Sigmoid colon (tissue), 7 donors: ENCODE measurements around the gene TERB1. TPM values are rescaled to one million over a fixed set of nuclear protein-coding genes. Genes with fewer than 3 reads are reported as not detected.

ENCODE experiments used
- DNase-seq: peaks from one replicate; pipeline ENCODE4 v3.0.0-alpha.2; 2019
- H3K27ac ChIP-seq, 4 donors: fragments of 200-600 bp; sonication (generic); one replicate each; pipeline ENCODE4 v1.5.1; 2016 to 2019; ENCODE audit warnings: mild to moderate bottlenecking in 1 of 4
- H3K27me3 ChIP-seq, 3 donors: fragments of 200-600 bp; sonication (generic); one replicate each; pipeline ENCODE4 v1.5.1; 2019; ENCODE audit warnings: mild to moderate bottlenecking in 1 of 3
- H3K36me3 ChIP-seq, 4 donors: fragments of 200-600 bp; sonication (generic); one replicate each; pipeline ENCODE4 v1.5.1; 2016 to 2019
- H3K4me1 ChIP-seq, 4 donors: fragments of 200-600 bp; sonication (generic); one replicate each; pipeline ENCODE4 v1.5.1; 2017 to 2019
- H3K4me3 ChIP-seq, 4 donors: fragments of 200-600 bp; sonication (generic); one replicate each; pipeline ENCODE4 v1.5.1; 2017 to 2019; ENCODE audit warnings: mild to moderate bottlenecking in 2 of 4, moderate library complexity in 1 of 4
- H3K9me3 ChIP-seq, 4 donors: fragments of 200-600 bp in 3 of 4; sonication (generic) in 3 of 4; one replicate each; pipeline versions ENCODE4 v1.5.1 to v1.6.1; 2013 to 2019
- EP300 ChIP-seq, 4 donors: sonication (generic); formaldehyde crosslinking; IDR thresholded peaks; one replicate each; pipeline ENCODE4 v1.6.1; 2017; ENCODE audit warnings: antibody characterized with exemption in 4 of 4
- POLR2A ChIP-seq, 2 donors: fragments of 450-650 bp; IDR thresholded peaks; one replicate each; pipeline ENCODE4 v1.6.1; 2016; ENCODE audit warnings: antibody characterized with exemption in 2 of 2, mild to moderate bottlenecking in 2 of 2, moderate library complexity in 2 of 2
- POLR2AphosphoS5 ChIP-seq, 4 donors: sonication (generic); formaldehyde crosslinking; IDR thresholded peaks; one replicate each; pipeline ENCODE4 v1.6.1; 2017; ENCODE audit warnings: antibody characterized with exemption in 4 of 4
- WGBS, 2 donors: extraction: QIAGEN DNeasy Blood & Tissue Kit; methylation state at CpG; one replicate each; pipeline ENCODE4 v1.1.7; 2013; 5-methylcytosine and 5-hydroxymethylcytosine counted together
- intact Hi-C: fragments of 100-400 bp; cut with DNase I; formaldehyde crosslinking; loops from one replicate; pipeline ENCODE4 v1.15.1; 2023
- polyA plus RNA-seq, 3 donors: library from polyadenylated mRNA; stranded (reverse); fragments of 200-250 nt; gene quantifications; one replicate each; pipeline ENCODE4 v1.2.3, GENCODE V29; 2013
- total RNA-seq, 4 donors: library from RNA; depleted of rRNA; stranded (reverse); fragments of >200 nt; gene quantifications; one replicate each; pipeline ENCODE4 v1.1.0, GENCODE V29; 2016
- TF ChIP-seq, protein P1 (sequence below), 4 experiments: fragments of 450-650 bp in 3 of 4; fragments of 200-600 bp in 1 of 4; IDR thresholded peaks; one replicate each; pipeline ENCODE4 v1.5.1; 2016 to 2019; ENCODE audit warnings: antibody characterized with exemption in 4 of 4, mild to moderate bottlenecking in 3 of 4, moderate library complexity in 2 of 4
- donor health status: healthy with polysubstance abuse.
- donor health status: Bipolar disorder and iron deficiency.
- donor health status: healthy.

TERB1 gene
- total and polyA plus RNA-seq, 7 donors: under 0.01 to 0.03 TPM; not detected in 5

DNA sequence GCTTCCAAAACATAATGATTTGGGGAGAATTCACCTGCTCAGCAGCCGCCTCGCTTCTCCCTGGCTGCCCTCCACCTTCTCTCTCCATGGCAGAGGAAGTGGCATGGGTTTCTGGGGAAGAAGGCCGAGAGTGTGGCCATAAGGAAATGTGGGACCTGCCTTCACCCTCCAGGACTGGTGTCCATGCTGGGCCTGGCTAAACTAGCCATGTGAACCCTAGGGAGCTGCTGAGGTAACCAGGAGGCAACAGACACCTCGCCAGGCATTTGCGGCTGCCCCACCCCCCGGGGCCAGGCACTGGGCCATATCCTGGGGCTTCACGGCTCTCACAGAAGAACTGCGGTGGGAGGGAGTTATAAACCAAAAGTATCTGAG is 94.9 kb downstream of the TERB1 start:
- 9 to 60% methylated on average over 8 of the region's 8 CpGs for WGBS, 2 donors
- TF ChIP-seq POLR2AphosphoS5 (IDR thresholded peaks at IDR 0.05) (no peak), EP300 (IDR thresholded peaks at IDR 0.05) (no peak), POLR2A (IDR thresholded peaks at IDR 0.05) (no peak)
- TF ChIP-seq, protein P1, sequence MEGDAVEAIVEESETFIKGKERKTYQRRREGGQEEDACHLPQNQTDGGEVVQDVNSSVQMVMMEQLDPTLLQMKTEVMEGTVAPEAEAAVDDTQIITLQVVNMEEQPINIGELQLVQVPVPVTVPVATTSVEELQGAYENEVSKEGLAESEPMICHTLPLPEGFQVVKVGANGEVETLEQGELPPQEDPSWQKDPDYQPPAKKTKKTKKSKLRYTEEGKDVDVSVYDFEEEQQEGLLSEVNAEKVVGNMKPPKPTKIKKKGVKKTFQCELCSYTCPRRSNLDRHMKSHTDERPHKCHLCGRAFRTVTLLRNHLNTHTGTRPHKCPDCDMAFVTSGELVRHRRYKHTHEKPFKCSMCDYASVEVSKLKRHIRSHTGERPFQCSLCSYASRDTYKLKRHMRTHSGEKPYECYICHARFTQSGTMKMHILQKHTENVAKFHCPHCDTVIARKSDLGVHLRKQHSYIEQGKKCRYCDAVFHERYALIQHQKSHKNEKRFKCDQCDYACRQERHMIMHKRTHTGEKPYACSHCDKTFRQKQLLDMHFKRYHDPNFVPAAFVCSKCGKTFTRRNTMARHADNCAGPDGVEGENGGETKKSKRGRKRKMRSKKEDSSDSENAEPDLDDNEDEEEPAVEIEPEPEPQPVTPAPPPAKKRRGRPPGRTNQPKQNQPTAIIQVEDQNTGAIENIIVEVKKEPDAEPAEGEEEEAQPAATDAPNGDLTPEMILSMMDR (IDR thresholded peaks at IDR 0.05): no peak
- H3K9me3 ChIP-seq: no peaks in the 10 kb centered on the region
- H3K27me3 ChIP-seq: no peaks in the 10 kb centered on the region
- peak; percentile 56 for DNase-seq
- H3K36me3 ChIP-seq: no peaks in the 10 kb centered on the region
- peak overlapping the region; percentile 33 to 71 (median 52) for H3K27ac ChIP-seq
- intact Hi-C loops: no loop called here
- H3K4me3 ChIP-seq: no peak overlapping the region
- H3K4me1 ChIP-seq: peaks cover 0 to 23% (median 21%) of the 10 kb centered on the region in 4 donors

DNA sequence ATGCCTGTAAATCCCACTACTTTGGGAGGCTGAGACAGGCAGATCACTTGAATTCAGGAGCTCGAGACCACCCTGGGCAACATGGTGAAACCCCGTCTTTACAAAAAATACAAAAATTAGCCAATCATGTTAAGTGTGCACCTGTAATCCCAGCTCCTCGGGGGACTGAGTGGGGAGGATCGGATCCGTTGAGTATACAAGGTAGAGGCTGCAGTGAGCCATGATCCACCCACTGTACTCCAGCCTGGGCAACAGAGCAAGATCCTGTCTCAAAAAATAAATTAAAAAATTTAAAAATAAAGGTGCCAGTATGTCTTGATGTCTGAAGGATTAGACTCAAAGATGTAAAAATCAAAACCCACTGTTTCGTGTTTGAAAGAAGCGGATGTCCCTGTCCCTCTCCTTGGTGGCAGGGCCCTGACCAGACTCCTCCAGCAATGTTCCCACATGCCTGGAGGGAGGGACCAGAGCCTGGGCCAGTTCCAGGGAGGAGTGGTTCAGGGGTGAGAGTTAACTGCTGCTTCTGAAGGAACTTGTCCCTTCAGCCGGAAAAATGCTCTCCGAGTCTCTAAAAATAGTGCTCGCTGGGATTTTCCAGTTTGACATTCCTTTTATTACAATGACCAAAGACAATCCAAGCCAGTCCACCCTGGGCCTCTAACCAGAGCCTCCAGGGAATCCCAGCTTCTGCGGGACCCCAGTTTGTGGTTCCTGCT is 95.4 kb downstream of the TERB1 start:
- Histone ChIP-seq H3K27ac (peak overlapping the region; percentile 33 to 71 (median 52)), H3K9me3 (no peaks in the 10 kb centered on the region), H3K27me3 (no peaks in the 10 kb centered on the region), H3K36me3 (no peaks in the 10 kb centered on the region), H3K4me1 (peaks cover 0 to 23% (median 21%) of the 10 kb centered on the region in 4 donors), H3K4me3 (no peak overlapping the region)
- intact Hi-C loops: no loop called here
- TF ChIP-seq EP300 (IDR thresholded peaks at IDR 0.05) (no peak), POLR2AphosphoS5 (IDR thresholded peaks at IDR 0.05) (no peak), POLR2A (IDR thresholded peaks at IDR 0.05) (no peak)
- TF ChIP-seq, protein P1 (IDR thresholded peaks at IDR 0.05): no peak
- DNase-seq: peak; percentile 81
- WGBS, 2 donors: 38 to 76% methylated on average over 11 of the region's 11 CpGs

Other genes starting within 250 kb of the TERB1 start
- 10 to 100 TPM; 24.1 to 53.6 (median 37.3) TPM for gene CKLF, start 249.0 kb downstream of the TERB1 start, total RNA-seq
- 10 to 100 TPM; 40.2 to 57.4 (median 48.6) TPM for gene CKLF, start 249.0 kb downstream of the TERB1 start, polyA plus RNA-seq
- 1 to 10 TPM in 3 of 4 donors, under 1 TPM in 1; 0.71 to 3.0 (median 1.6) TPM for gene CMTM1, start 235.1 kb downstream of the TERB1 start, total RNA-seq
- under 1 TPM in 1 of 3 donors, not detected in 2; 0.85 TPM for gene CMTM1, start 235.1 kb downstream of the TERB1 start, polyA plus RNA-seq
- under 1 TPM in 1 of 4 donors, not detected in 3; 0.33 TPM for gene CMTM2, start 222.1 kb downstream of the TERB1 start, total RNA-seq
- gene CMTM2, start 222.1 kb downstream of the TERB1 start, polyA plus RNA-seq: not detected
- gene CMTM3, start 196.9 kb downstream of the TERB1 start, total RNA-seq: 10 to 100 TPM; 12.5 to 18.8 (median 17.3) TPM
- 10 to 100 TPM in 2 of 3 donors, 1 to 10 TPM in 1; 8.6 to 15.5 (median 10.2) TPM for gene CMTM3, start 196.9 kb downstream of the TERB1 start, polyA plus RNA-seq
- gene CMTM4, start 104.8 kb downstream of the TERB1 start, total RNA-seq: 10 to 100 TPM in 2 of 4 donors, 1 to 10 TPM in 2; 6.1 to 12.5 (median 9.4) TPM
- gene CMTM4, start 104.8 kb downstream of the TERB1 start, polyA plus RNA-seq: 10 to 100 TPM; 27.0 to 65.1 (median 40.2) TPM
- 100 to 1,000 TPM; 164 to 327 (median 261) TPM for gene DYNC1LI2, start 50.0 kb downstream of the TERB1 start, total RNA-seq
- gene DYNC1LI2, start 50.0 kb downstream of the TERB1 start, polyA plus RNA-seq: 10 to 100 TPM; 52.9 to 68.7 (median 60.8) TPM
- gene NAE1, start 29.4 kb upstream of the TERB1 start, total RNA-seq: 10 to 100 TPM; 34.6 to 58.3 (median 46.9) TPM
- gene NAE1, start 29.4 kb upstream of the TERB1 start, polyA plus RNA-seq: 10 to 100 TPM; 34.8 to 48.8 (median 35.9) TPM
- 1 to 10 TPM in 1 of 4 donors, not detected in 3; 1.9 TPM for gene CA7, start 42.8 kb upstream of the TERB1 start, total RNA-seq
- gene CA7, start 42.8 kb upstream of the TERB1 start, polyA plus RNA-seq: 100 to 1,000 TPM; 112 to 188 (median 154) TPM
- gene PDP2, start 78.9 kb upstream of the TERB1 start, total RNA-seq: 1 to 10 TPM; 2.6 to 8.3 (median 4.7) TPM
- gene PDP2, start 78.9 kb upstream of the TERB1 start, polyA plus RNA-seq: 1 to 10 TPM; 3.0 to 6.1 (median 5.1) TPM
- gene CDH16, start 117.3 kb upstream of the TERB1 start, total RNA-seq: not detected
- under 1 TPM in 2 of 3 donors, not detected in 1; 0.19 to 0.60 TPM for gene CDH16, start 117.3 kb upstream of the TERB1 start, polyA plus RNA-seq
- gene RRAD, start 124.0 kb upstream of the TERB1 start, total RNA-seq: 10 to 100 TPM; 10.9 to 31.2 (median 16.3) TPM
- gene RRAD, start 124.0 kb upstream of the TERB1 start, polyA plus RNA-seq: 1 to 10 TPM; 1.2 to 5.5 (median 1.8) TPM
- 100 to 1,000 TPM in 1 of 4 donors, 10 to 100 TPM in 3; 71.7 to 121 (median 82.8) TPM for gene CIAO2B, start 132.8 kb upstream of the TERB1 start, total RNA-seq
- gene CIAO2B, start 132.8 kb upstream of the TERB1 start, polyA plus RNA-seq: 100 to 1,000 TPM; 193 to 219 (median 214) TPM
- 10 to 100 TPM; 21.8 to 25.5 (median 23.0) TPM for gene CES2, start 133.9 kb upstream of the TERB1 start, total RNA-seq
- 100 to 1,000 TPM in 1 of 3 donors, 10 to 100 TPM in 2; 53.4 to 163 (median 67.9) TPM for gene CES2, start 133.9 kb upstream of the TERB1 start, polyA plus RNA-seq
- 1 to 10 TPM in 1 of 4 donors, under 1 TPM in 2, not detected in 1; 0.16 to 2.5 (median 0.55) TPM for gene CES3, start 159.7 kb upstream of the TERB1 start, total RNA-seq
- 10 to 100 TPM; 10.8 to 48.4 (median 13.2) TPM for gene CES3, start 159.7 kb upstream of the TERB1 start, polyA plus RNA-seq
- gene CES4A, start 187.0 kb upstream of the TERB1 start, total RNA-seq: 1 to 10 TPM; 3.6 to 7.5 (median 4.1) TPM
- 1 to 10 TPM; 2.3 to 7.3 (median 3.0) TPM for gene CES4A, start 187.0 kb upstream of the TERB1 start, polyA plus RNA-seq
- 10 to 100 TPM; 21.3 to 28.0 (median 24.8) TPM for gene CBFB, start 227.6 kb upstream of the TERB1 start, total RNA-seq
- 10 to 100 TPM in 1 of 3 donors, 1 to 10 TPM in 2; 9.6 to 19.3 (median 9.7) TPM for gene CBFB, start 227.6 kb upstream of the TERB1 start, polyA plus RNA-seq